HG03378 (cell line): ENCODE results near the gene PIBF1.
"Not testable (repeated sequence)": the region's sequence is repeated elsewhere in the genome, so short reads cannot be mapped to it uniquely, and the experiment has no call there.

Experiments
- ATAC-seq: cut with Tn5 transposase; IDR thresholded peaks from one replicate; pipeline ENCODE4 v1.9.1; 2021; ENCODE audit warnings: mild to moderate bottlenecking, moderate library complexity; ENCODE audit not compliant: unreplicated experiment

PIBF1 gene

DNA sequence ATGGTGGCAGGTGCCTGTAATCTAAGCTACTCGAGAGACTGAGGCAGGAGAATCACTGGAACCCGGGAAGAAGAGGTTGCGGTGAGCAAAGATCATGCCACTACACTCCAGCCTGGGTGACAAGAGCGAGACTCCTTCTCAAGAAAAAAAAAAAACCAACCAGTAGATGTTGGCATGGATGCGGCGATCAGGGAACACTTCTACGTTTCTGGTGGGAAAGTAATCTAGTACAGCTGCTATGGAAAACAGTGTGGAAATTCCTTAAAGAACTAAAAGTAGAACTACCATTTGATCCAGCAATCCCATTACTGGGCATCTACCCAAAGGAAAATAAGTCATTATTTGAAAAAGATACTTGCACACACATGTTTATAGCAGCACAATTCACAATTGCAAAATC lies 119.6 kb downstream of the PIBF1 start:
- not testable (repeated sequence) for ATAC-seq

DNA sequence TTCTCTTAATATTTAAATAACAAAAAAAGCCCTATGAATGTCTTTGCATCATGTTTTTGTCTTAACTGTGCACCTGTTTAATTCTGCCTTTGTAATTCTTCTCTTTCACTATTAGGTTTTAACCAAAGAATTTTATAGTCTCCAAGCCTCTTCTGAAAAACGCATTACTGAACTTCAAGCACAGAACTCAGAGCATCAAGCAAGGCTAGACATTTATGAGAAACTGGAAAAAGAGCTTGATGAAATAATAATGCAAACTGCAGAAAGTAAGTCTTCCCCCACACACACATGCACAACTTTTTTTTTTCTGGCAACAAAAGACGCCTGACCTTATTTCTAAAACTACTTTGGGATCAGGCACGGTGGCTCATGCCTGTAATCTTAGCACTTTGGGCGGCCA lies 126.5 kb downstream of the PIBF1 start:
- ATAC-seq = no peak

DNA sequence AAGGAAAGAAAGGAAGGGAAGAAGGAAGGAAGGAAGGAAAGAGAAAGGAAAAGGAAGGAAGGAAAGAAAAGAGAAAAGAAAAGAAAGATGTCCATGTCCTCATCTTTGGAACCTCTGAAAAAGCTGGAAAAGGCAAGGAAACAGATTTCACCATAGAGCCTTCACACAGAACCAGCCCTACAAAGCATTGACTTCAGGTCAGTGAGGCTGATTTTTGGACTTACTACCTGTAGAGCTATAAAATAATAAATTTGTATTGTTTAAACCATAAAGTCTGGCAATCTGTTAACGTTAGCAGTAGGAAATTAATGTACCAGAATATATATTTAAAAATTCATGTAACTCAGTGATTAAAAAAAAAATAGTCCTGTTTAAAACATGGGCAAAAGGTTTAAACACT lies 130.0 kb downstream of the PIBF1 start:
- ATAC-seq = no peak

DNA sequence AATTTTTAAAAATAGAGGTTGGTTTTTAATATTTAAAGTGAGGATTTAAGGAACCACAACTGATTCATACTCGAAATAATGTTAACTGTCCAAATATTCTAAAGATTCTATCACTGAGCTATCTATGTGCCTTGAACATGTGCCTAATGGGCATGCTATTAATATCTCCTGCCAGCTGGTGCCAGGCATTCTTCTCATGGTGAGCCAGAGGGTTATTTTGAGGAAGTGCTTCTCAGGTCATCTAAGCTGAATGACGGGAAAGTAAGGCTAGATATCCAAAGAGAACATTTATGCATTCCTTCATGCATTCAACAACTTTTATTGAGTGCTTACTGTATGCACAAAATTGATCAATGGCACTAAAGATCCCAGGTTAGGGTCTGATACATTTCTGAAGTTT lies 138.2 kb downstream of the PIBF1 start:
- ATAC-seq = no peak

DNA sequence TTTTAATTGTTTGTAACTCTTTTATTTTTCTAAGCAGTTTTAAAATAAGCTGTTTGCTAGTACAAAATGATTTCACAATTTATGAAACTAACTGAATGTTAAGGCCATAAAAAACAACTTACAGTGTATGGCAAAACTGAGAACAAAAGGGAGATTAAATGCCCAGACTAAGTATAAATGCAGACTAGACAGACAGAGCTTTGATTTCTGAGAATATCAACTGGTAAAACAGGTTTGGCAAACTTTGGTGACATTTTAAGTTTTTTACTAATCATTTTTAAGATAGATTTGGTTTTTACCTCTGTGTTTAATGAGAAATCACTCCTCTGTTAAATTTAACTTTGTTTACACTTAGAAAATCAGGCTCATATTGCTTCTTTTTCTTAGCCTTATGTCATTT lies 149.4 kb downstream of the PIBF1 start:
- ATAC-seq = no peak

DNA sequence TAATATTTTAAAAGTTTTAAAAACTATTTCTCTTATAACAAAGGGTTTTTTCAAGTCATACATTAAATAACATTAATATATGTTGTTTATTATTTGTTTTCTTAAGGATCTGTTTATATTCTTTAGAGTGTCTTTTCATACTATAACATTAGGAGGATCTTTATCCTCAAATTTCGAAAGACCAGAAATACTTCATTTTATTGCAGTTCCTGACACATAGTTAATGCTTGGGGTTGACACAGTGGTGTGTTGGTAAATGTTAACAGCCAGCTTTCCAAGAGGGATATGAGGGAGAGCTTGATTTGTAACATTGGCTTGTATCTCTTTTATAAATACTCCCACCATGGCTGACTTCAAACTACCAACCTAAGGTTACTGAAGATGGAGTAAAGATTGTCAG lies 150.3 kb downstream of the PIBF1 start:
- ATAC-seq = no peak

DNA sequence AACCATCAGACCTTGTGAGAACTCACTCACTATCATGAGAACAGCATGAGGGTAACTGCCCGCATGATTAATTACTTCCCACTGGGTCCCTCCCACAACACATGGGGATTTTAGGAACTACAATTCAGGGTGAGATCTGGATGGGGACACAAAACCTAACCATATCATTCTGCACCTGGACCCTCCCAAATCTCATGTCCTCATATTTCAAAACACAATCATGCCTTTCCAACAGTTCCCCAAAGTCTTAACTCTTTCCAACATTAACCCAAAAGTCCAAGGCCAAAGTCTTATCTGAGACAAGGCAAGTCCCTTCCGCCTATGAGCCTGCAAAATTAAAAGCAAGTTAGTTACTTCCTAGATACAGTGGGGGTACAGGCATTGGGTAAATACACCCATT lies 164.3 kb downstream of the PIBF1 start:
- ATAC-seq = not testable (repeated sequence)

DNA sequence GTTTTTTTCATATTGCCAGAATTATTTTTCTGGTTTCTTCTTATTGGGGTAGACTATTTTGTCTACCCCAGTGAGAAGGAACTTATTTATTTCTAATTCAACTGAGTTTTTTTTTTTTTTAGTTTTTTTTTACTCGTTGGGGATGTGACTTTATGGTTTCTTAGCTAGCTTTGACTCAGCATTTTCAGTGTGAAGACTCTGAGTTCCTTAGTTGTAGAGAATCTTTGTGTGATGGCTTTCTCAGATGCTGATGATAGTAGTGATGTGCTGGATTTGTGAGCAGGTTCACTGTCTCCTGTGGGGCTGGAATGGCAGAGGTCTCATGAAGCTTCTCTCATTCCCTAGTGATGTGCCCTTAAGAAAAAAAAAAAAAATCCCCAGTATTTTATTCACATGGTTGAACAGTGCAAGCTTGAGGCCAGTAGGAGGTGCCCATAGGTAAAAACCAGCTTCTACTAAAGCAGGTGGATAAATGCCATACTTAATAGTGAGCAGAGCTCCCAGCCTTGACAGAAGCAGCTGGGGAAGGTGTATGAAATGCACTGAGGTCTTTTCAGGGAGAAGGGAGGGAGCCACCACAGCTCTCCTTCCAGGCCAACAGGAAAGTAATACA lies 170.7 kb downstream of the PIBF1 start:
- no peak for ATAC-seq

DNA sequence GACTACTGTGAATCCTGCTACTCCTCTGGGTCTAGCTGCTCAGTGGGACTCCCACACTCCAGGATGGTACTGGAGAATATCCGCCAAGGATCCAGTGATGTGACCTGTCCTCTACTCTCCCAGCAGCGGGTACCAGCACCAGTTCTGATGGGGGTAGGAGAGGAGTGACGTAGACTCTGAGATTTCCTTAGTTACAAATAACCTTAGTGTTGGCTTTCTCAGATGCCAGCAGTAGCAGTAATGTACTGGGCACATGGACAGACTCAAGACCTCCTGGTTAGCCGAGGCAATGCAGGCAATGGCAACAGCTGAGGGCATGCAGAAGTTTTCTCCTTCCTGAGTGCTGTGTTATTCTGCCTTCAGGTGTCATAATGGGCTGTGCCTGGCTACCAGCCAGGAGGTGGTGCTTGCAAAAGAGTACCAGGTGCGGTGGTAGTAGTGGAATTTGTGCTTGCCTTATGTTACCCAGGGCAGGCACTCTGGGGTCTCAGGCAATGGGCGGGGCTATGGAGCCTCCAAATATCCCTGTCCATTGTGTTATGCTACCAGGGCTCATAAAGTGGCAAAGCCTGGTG lies 171.5 kb downstream of the PIBF1 start:
- ATAC-seq = no peak

DNA sequence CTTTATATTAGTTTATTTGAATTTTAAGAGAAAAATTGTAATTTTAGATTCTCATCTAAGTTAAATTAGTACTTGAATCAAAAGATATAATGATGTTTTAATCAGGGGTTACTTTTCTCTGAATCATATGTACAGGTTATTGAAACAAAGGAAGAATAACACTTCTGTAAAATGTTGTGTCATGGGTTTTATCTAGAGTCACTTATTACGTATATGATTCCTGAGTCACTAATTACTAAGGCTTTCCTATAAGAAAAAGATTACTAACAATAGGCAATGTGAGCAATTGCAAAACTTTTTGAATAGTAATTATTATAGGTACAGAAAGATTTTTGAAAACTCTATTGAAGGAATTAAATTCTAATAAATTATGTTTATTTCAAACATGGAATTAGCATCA lies 177.7 kb downstream of the PIBF1 start:
- ATAC-seq = no peak

DNA sequence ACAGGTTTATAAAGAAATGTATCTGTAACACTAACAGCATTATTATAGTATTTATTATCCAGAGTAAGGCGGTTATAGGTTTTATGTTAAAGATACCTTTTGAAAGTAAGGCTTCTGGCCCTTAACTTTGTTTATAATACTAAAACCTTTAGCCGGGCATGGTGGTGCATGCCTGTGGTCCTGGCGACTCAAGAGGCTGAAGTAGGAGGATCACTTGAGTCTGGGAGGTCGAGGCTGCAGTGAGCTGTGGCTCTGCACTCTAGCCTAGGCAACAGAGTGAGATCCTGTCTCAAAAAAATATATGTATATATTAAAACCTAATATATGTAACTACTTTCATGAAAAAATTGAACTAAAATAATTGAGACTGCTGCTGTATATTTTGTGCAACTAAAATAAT lies 178.2 kb downstream of the PIBF1 start:
- ATAC-seq = no peak

DNA sequence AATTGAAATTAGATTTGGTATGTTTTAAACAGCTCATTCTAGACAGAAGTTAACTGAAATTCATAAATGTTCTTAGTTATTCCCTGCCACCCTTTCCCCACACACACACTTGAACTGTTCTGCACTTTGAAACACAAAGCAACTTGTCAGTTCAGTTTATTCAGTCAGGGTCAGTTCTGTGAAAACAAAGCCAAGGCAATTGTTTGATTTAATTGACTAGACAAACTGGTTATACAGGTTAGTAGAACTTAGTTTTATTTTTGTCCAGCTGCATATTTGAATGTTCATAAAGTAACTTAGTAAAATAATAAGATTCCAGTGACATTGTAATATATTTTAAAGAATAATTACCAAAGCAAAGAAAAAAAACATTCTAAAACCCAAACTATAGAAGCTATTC lies 178.6 kb downstream of the PIBF1 start:
- ATAC-seq = no peak

DNA sequence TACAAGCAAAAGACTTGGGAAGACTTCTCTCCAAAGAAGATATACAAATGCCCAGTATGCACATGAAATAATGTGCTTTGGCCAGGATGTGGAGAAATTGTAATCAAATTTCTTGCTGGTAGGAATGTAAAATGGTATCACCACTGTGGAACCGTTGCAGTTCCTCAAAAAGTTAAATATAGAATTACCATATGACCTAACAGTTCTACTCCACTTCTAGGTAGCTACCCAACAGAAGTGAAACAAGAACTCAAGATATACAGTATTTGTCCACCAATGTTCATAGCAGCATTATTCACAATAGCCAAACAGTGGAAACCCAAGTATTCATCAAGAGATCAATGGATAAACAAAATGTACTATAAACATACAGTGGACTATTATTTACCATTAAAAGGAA lies 181.8 kb downstream of the PIBF1 start:
- peak; percentile 84 for ATAC-seq

DNA sequence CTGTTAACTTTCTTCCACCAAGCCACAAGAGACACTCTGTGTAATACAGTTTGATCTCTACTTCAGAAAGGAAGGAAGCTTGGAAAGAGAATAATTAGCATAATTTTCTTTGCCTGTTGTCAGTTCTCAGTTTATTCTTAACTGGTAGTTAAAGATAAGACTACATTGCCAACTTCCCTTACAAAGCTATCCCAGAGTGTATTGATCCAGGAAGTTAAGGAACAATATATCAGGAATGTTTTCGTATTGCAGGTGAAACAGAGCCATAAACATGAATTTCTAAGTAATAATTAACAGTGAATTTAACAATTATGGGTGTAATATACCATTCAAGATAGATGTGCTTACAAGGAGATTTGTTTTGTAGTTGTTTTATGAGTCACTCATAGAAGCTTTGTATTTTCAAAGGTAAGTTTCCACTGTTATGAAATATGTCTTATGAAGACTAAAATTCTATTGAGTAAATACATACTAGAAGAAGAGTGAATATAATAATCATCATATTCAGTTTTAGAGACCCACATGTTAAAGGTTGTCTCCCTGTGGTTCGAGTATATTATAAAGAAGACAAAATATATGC lies 188.5 kb downstream of the PIBF1 start:
- no peak for ATAC-seq

DNA sequence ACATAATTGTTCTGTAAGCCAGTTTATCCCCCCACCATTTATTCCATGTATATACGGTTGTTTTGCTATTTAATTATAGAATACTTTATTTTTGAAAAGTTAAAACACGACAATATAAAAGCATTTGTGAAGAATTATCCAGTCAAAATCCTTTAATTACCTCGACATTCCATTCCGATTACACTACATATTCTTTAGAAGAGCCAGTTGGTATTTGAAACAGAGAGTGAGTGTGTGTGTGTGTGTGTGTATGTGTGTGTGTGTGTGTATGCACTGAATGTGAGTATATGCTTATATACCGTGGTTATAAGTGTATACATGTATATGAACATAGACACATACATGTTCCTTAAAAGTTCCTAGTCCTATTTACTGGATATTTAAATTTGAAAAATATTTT lies 189.0 kb downstream of the PIBF1 start:
- ATAC-seq = no peak

DNA sequence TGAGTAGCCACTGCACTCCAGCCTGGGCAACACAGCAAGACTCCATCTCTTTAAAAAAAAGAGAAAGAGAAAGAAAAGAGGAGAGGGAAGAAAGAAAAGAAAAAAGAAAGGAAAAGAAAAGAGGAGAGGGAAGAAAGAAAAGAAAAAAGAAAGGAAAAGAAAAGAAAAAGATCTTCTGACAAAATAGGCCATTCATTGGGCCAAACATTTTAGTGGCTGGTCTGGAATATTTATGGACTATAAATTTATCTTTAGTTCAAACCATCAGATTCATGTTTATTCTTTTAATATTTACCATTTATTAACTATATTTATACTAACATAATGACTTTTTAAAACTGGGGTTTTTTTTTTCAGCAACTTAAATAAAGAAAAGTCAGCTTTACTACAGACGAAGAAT lies 191.3 kb downstream of the PIBF1 start:
- no peak for ATAC-seq

DNA sequence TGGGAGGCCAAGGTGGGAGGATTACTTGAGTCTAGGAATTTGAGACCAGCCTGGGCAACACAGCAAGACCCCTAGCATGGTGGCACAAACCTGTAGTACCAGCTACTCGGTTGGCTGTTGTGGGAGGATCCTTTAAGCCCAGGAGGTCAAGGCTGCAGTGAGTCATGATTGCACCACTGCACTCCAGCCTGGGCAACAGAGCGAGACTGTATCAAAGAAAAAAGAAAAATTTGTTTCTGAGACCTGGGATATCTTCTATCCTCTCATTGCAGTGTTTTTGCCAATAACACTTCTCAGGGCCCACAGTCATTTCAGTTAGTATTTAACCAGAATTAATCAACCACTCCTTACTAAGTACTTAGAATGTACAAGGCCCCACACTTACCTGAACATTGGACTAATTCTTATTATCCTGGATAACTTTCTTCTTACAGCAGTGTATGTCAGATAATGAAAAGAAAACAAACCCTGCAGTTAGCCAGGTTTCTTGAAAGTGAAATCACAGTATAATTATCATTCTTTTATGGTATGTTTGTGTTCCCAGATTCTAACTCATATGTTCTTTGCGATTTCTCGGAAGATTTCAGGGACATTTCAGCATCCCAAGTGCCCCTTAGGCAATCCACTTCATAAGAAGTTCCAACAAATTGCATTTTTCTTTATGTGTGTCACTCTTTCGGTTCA lies 201.3 kb downstream of the PIBF1 start:
- ATAC-seq = no peak

DNA sequence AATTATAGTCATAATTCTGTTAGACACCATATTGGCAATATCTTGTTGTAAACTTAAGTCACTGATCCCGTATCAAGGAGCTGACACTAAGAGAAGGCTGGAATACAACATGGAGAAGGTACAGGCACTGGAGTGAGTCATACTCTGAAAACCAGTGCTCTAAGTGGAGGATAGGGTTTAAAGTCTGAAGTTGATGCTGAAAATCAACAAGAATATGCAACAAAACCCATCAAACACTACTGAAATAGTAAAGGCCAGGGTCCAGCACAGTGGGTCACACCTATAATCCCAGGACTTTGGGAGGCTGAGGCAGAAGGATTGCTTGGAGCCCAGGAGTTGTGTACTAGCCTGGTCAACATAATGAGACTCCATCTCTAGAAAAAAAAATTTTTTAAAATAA lies 203.7 kb downstream of the PIBF1 start:
- no peak for ATAC-seq

DNA sequence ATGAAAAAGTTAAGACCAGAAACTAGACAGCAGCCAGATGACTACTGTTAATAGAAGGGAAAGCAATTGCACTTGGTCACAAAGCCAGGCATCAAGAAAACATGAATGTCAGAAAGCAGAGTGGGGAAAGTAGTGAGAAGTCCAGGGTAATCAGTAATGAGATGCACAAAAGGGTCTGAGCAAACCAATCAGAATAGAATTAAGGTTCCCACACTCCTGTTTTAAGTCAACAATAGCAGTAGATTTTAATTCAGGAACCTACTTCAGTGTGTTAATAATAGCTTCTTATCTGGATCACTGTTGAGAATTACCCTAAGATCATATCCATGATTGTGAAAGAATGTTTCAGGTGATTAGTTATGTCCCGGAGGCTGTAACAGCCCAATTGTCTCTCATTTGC lies 204.3 kb downstream of the PIBF1 start:
- ATAC-seq = no peak

DNA sequence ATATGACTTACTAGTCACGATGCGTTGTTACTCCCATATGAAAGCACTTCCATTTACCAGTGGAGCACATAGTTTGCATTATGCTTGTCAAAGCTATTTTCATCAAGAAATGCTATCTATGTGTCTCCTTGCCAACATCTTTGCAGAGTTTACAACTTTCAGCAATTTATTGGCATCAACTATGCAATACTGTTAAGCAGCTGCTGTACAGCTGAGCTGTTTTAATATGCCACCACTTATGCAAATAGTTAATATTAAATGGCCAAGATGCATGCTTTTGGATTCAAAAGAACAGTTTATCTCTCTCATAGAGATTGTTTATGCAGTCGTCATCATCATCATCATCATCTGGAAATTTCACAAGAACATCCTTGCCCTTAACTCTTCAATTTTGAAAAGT lies 209.0 kb downstream of the PIBF1 start:
- ATAC-seq = no peak

DNA sequence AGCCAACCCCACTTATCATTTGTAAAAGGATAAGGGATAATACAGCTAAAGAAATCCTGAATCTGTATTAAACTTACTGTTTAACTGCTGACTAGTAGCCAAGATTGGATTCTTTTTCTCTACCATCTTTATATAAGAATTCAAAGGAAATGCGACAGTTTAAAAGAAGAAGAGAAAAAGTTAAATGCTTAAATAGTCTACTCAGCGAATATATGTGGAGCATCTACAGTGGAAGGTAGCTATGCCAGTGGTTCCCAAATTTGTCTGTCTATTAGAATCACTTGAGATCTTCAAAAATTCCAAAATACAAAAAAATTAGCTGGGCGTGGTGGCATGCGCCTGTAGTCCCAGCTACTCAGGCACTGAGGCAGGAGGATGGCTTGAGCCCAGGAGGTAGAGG lies 216.1 kb downstream of the PIBF1 start:
- ATAC-seq = no peak

DNA sequence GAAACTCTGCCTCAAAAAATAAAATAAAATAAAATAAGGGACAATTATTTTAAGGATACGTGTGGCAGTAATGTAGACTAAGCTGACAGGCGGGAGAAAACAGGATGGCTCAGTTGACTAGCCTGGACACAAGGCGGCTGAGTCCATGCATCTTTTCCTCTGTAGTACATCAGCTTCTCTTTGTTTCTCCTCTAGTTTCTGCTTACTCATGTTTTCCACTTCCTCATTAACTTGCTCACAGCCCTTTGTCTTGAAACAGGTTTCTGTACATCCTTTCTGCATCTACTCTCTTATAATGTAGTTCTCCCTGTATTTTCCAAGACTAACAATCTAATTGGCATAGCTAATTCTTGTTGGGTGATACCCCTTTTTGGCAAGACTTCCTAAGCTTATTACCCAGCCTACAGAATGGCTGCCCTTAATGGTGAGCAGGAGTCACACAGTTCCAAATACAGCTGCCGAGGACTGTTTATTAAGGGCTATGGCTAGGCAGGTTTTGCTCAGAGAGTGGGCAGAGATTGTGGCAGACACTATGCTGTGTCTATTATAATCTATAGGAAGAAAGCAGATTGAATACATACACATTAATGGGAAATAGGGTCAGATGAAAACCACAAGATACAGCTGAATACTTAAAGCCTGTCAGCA lies 218.2 kb downstream of the PIBF1 start:
- peak; percentile 90 for ATAC-seq
